NCI-H748 treated with DMSO at 0.1 percent for 48 hours (cell line): ENCODE measurements around the gene CNOT3.

Source experiments
- DNase-seq: peaks from one replicate; lab custom pipeline; 2025; lab: John Stamatoyannopoulos, UW

CNOT3 gene

DNA sequence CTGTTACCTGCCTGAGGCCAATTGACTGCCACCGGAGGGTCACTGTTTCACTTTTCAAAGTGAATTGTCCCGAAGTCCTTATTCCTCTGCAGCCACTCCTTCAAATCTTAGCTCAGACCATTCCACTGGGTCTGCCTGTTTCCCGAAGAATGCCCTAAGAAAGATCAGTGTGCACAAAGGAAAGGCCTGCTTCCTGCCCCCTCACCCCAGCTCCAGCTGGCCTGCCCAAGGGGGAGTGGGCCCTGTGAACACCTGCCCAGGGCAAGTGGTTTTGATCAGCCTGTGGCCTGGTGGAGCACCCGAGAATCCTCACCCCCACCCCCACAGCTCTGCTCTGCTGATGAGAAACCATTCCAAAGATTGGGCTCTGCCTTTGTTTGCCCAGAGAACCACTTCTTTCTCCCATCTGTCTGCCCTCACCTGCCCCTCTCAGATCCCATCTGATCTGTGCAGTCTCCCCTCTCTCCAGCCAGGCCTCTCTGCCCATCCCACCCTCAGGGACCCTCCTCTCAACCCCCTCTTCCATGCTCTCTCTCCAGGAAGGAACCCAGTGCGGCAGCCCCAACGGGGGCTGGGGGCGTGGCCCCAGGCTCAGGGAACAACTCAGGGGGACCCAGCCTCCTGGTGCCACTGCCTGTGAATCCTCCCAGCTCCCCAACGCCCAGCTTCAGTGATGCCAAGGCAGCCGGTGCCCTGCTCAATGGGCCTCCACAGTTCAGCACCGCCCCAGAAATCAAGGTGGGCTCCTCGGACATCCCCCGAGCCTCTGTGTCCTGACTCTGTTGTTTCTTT lies 11.7 kb downstream of the CNOT3 start:
- no peak for DNase-seq

DNA sequence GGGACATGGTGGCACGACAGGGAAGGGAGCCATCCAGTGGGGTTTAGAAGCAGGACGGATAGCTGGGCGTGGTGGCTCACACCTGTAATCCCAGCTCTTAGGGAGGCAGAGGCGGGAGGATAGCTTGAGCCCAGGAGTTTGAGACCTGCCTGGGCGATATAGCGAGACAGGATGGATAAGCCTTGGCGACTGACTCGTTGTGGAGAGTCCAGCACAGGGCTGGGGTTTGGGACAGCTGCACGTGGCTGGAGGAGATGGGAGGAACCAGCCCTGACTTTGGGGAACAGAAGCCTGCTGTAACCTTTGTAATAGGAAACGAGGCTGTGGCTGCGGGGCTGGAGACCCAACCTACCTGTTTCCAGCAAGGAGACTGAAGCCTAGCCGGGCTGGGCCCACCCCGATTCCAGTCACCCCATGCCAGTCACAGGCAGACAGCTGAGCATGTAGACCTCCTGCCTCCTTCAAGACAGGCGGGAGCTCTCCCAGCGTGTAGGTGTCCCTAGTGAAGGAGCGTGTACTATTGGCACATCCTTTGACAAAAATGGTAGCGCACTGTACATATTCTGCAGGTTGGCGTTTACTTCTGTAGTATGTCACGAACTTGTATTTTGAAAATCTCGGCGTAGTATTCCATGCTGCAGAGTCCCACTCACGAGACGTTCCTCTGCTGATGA lies 13.9 kb downstream of the CNOT3 start:
- DNase-seq, result no peak

DNA sequence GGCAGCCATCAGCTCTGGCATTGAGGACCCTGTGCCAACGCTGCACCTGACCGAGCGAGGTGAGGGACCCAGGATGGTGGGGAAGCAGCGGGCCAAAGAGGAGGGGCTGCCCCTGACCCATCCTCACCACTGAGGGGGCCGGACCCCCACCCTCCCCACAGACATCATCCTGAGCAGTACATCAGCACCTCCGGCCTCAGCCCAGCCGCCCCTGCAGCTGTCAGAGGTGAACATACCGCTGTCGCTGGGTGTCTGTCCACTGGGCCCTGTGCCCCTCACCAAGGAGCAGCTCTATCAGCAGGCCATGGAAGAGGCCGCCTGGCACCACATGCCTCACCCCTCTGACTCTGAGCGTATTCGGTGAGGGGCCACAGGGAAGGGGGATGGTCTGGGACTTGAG lies 14.7 kb downstream of the CNOT3 start:
- no peak for DNase-seq

GRCh38 chr19:54152878-54153524 lies 15.4 kb downstream of the CNOT3 start:
- DNase-seq, result no peak

DNA sequence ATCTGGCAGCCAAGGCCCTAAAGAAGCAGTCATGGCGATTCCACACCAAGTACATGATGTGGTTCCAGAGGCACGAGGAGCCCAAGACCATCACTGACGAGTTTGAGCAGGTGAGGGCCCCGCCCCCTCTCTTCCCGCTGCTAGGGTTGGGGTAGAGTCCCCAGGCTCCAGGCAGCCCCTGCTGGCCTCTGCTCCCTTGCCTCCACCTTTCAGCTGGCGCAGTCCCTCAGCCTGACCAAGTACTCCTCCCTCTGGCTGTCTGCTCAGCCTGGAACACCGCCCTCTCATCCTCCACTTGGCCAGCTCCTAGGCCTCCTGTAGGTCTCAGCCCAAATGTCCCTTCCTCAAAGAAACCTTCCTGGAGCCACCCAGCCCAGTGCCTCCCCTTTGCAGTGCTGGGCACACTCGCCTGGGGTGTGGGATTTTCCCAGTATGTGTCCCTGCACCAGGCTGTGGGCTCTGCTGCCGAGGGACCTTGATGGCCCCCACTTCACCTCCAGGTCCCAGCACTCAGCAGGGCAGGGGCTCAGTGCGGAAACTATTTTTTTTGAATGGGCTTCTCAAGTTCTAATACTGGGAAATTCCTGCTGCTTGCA lies 16.3 kb downstream of the CNOT3 start:
- DNase-seq, result no peak

GRCh38 chr19:54154603-54155345 lies 17.2 kb downstream of the CNOT3 start:
- no peak for DNase-seq

GRCh38 chr19:54155694-54156093 lies 18.1 kb downstream of the CNOT3 start:
- no peak for DNase-seq

- DNase-seq, result no peak
Observed at GRCh38 chr19:54156490-54156889, 18.9 kb downstream of the CNOT3 start.

- no peak for DNase-seq
Observed at GRCh38 chr19:54156953-54157352, 19.4 kb downstream of the CNOT3 start.

- DNase-seq, result no peak
Observed at GRCh38 chr19:54158812-54159351, 21.3 kb downstream of the CNOT3 start.

DNA sequence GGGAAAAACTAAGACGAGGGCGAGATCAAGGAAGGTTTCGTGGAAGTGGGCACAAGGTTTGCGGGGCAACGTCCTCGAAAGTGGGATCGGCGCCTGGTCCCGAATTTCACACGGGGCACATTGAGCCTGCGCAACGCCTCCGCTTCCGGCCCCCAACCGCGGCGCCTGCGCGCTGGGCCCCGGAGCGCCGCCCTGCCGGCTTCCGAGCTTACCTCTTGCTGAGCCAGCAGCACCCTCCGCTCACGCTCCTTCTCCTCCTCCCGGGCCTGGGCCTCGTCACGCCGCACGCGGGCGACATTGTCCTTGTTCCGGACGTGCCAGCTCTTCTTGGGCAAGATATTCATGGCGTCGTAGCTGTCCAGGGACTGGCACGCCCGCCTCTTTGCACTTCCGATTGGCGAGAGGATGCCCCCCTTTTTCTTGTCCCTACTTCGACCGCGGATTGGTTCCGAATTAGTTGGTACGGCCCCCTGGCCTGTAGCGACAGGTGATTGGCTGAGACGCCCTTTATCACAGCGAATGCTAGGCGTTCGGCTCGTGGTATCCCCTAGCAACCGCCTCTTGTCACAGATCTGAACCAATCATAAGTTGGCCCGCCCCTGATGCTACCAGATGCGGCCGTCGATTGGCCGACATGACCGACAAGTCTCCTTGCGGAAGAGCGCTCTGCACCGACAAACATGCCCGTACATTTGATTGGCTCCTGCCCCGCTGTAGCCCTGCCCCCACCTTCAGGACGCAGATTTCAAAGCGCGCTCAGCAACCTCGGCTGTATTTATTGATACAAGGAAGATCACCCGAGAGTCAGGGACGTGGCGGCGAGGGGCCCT lies 22.0 kb downstream of the CNOT3 start, which contains the start of gene LENG1:
TSS of gene LENG1 (minus strand) at position 370 of the 830 bp plus-strand sequence. CDS start at position 344, 26 bp downstream.
- peak; percentile 100 for DNase-seq

GRCh38 chr19:54160182-54160811 lies 22.7 kb downstream of the CNOT3 start:
- no peak for DNase-seq

DNA sequence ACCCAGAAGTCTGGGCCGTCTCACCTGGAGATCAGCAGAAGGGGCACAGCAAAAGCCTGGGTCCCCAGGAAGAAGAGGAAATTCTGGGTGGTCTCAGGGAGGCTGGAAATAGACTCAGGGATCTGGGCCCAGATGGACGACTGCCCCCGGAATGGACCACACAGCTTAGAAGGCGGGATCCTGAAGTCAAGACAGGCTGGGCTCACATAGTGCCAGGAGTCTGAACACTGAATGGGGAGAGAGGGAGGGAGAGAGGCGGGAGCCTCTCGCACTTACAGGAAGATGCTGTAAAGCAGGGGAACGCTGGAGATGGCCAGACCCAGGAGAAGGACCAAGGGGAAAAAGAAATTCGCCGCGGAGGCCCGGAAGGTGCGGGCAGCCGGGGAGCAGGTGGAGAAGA lies 23.3 kb downstream of the CNOT3 start:
- DNase-seq, result no peak

- DNase-seq, result peak; percentile 82
Observed at GRCh38 chr19:54162241-54162805, 24.8 kb downstream of the CNOT3 start.

- no peak for DNase-seq
Observed at GRCh38 chr19:54162884-54163283, 25.3 kb downstream of the CNOT3 start.

DNA sequence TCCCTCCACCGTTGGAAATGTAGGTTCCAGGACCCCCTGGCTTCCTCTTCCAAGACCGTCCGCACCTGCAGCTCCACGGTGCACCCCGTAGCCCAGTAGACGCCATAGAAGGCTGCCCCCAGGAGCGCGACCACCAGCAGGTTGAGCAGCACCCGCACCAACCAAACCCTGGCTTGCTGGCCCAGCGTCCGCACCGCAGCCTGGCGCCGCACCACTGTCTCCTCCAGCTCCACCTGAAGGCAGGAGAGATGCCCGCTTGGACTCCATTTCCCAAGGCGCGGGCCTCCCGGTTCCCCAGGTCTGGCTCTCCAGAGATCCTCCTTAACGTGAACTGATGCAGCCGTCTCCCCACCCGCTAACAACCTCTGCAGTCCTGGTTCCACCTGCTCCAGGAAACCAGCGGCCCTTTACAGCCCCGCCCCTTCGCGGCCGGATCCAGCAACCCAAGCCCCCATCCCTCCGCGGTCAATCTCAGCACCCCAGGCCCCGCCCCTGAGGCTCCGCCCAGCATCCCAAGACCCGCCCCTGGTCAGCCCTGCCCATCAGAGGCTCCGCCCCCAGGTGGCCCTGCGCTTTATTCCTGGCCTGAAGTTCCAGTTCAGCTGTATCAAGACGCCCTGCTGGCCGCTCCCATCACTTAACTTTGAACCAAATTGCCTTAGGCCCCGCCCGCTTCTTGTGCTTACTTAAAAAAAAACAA lies 27.0 kb downstream of the CNOT3 start:
- peak; percentile 62 for DNase-seq

DNA sequence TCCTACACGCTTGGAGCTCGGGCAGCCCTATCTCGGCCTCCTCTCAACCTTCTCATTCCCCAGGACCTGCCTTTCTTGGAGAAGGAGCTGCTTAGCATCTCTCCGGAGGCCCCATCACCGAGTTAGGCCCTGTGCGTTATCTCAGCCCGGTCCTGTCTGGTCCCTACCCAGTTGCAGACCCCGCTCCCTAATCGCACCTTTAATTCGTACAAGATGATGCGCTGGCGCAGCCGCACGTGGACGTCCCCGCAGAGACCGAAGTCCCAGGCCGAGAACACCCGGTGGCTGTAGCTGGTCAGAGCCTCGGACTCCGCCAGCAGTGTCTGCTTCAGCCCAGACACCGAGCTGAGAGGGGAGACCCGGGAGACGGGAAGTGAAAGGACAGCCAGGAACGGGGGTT lies 27.7 kb downstream of the CNOT3 start:
- no peak for DNase-seq

- DNase-seq, result peak; percentile 62
Observed at GRCh38 chr19:54168174-54168917, 30.8 kb downstream of the CNOT3 start.
